Measurements from ENCODE around the gene CMPK2. TPM values are rescaled to one million over a fixed set of nuclear protein-coding genes. Genes with fewer than 3 reads are reported as not detected.
A peak's percentile ranks its signal among the peaks of the same experiment; 100 is the strongest.

The CMPK2 gene
- total and polyA plus RNA-seq, 10 of the 15 experiments (the other 5 are each of a cell fraction or from before 2014, with no cell fraction given): 0.50 to 5.6 (median 3.2) TPM

DNA sequence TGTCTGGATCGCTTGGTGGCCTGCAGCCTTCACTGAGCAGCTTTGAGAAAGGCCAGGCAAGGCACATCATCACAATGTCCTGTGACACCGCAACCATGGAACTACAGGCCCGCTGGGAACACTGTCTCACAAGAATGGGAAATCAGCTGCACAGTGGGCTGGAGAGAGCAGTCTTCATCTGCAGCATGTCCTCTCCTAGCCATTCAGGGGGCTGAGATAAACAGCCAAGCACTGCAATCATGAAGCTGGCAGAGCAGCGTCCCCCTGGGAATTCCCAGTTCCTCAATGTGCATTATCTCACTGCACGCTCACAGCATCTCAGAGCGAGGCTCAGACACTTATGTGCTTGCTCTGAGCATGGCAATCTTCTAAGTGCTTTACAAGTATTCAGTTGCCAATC, 1.9 kb downstream of the CMPK2 start:
- no peak for FAIRE-seq
- H3K4me2 ChIP-seq (ENCODE audit: control insufficient read depth, insufficient read depth): peak overlapping the region; percentile 96

More for the DNA sequence above, 1.9 kb downstream of the CMPK2 start:
- H3K4me1 ChIP-seq (ENCODE audit: control insufficient read depth, insufficient read depth, low read length): peaks cover 12% of the 10 kb centered on the region; the same call in 1 of the 2 replicates
- in situ Hi-C loops (cut with MboI) (no loop called here), intact Hi-C loops (cut with micrococcal nuclease; ENCODE audit: unreplicated experiment) (no loop called here)
- no peak overlapping the region for H3K27ac ChIP-seq (ENCODE audit: control insufficient read depth, insufficient read depth)
- ATAC-seq (no peak), DNase-seq (ENCODE audit: low read depth, low spot score) (no peak)
- H3K9ac ChIP-seq (ENCODE audit: control insufficient read depth, insufficient read depth, low read length): no peak overlapping the region
- POLR2A ChIA-PET: no interaction called here
- CTCF ChIA-PET: interaction anchor here (4.7 kb wide), 1 partner anchor 13 kb away, joined by 31 read pairs; the partner anchor contains the start of gene RSAD2
- peak overlapping the region; percentile 77; the same call in 1 of the 2 replicates for H3K4me3 ChIP-seq
- WGBS (ENCODE audit: insufficient coverage, insufficient replicate concordance, low lambda C conversion rate, missing lambda C conversion rate): 97% methylated on average over 6 of the region's 6 CpGs
- no peaks in the 10 kb centered on the region for H4K20me1 ChIP-seq (ENCODE audit: control insufficient read depth, insufficient read depth)
- H3K36me3 ChIP-seq (ENCODE audit: control insufficient read depth in 2 of 2, insufficient read depth in 2 of 2, low read length in 1 of 2): peaks cover 0 to 4% of the 10 kb centered on the region in 2 experiments; a peak in 2 of 4 replicates
- H3K79me2 ChIP-seq (ENCODE audit: control insufficient read depth, insufficient read depth, low read length): peaks cover 3% of the 10 kb centered on the region; the same call in 1 of the 2 replicates
- no peaks in the 10 kb centered on the region; a peak in 2 of 4 replicates for H3K27me3 ChIP-seq (replicated peaks in 1 of 2; ENCODE audit: control insufficient read depth in 2 of 2, insufficient read depth in 2 of 2, low read length in 1 of 2)
- RAD21 ChIA-PET (ENCODE audit: unreplicated experiment): no interaction called here
- SMC1A ChIA-PET (ENCODE audit: uncharacterized antibody, unreplicated experiment): interaction anchor here (0.9 kb wide), 1 partner anchor 46 kb away, joined by 3 read pairs; no protein-coding TSS in a partner anchor
- no TSS peak for BruUV-seq (replicated peaks)
- TF ChIP-seq, protein P1, sequence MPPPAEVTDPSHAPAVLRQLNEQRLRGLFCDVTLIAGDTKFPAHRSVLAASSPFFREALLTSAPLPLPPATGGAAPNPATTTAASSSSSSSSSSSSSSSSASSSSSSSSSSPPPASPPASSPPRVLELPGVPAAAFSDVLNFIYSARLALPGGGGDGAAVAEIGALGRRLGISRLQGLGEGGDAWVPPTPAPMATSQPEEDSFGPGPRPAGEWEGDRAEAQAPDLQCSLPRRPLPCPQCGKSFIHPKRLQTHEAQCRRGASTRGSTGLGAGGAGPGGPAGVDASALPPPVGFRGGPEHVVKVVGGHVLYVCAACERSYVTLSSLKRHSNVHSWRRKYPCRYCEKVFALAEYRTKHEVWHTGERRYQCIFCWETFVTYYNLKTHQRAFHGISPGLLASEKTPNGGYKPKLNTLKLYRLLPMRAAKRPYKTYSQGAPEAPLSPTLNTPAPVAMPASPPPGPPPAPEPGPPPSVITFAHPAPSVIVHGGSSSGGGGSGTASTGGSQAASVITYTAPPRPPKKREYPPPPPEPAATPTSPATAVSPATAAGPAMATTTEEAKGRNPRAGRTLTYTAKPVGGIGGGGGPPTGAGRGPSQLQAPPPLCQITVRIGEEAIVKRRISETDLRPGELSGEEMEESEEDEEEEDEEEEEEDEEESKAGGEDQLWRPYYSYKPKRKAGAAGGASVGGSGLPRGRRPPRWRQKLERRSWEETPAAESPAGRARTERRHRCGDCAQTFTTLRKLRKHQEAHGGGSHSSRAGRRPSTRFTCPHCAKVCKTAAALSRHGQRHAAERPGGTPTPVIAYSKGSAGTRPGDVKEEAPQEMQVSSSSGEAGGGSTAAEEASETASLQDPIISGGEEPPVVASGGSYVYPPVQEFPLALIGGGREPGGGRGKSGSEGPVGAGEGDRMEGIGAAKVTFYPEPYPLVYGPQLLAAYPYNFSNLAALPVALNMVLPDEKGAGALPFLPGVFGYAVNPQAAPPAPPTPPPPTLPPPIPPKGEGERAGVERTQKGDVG (CRISPR knock-in tag; IDR thresholded peaks at IDR 0.05): no peak
- TF ChIP-seq, protein P2, sequence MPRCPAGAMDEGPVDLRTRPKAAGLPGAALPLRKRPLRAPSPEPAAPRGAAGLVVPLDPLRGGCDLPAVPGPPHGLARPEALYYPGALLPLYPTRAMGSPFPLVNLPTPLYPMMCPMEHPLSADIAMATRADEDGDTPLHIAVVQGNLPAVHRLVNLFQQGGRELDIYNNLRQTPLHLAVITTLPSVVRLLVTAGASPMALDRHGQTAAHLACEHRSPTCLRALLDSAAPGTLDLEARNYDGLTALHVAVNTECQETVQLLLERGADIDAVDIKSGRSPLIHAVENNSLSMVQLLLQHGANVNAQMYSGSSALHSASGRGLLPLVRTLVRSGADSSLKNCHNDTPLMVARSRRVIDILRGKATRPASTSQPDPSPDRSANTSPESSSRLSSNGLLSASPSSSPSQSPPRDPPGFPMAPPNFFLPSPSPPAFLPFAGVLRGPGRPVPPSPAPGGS (IDR thresholded peaks at IDR 0.05; ENCODE audit: borderline replicate concordance, insufficient read depth, low read depth, low read length, poor library complexity, severe bottlenecking): no peak
- no peak for TF ChIP-seq TBL1XR1 (IDR thresholded peaks at IDR 0.05; ENCODE audit: low read depth, low read length)
- peak; percentile 18 for TF ChIP-seq MEF2B (IDR thresholded peaks at IDR 0.05; ENCODE audit: partially characterized antibody, poor library complexity, severe bottlenecking)
- H3K9me3 ChIP-seq (replicated peaks; ENCODE audit: control insufficient read depth, insufficient read depth, low read length): peaks cover 15% of the 10 kb centered on the region; the same call in 2 of the 3 replicates
- no peak overlapping the region for H2AFZ ChIP-seq (ENCODE audit: control insufficient read depth, low read depth, low read length)

All from GM12878 (cell line).